Thyroid gland (tissue), 4 donors: ENCODE data around the gene ANKRD6.

Experiments used
- POLR2A ChIP-seq, 2 donors: fragments of 450-650 bp; IDR thresholded peaks; one replicate each; pipeline ENCODE4 v1.6.1; 2017; ENCODE audit warnings: antibody characterized with exemption in 2 of 2, mild to moderate bottlenecking in 2 of 2, moderate library complexity in 1 of 2
- TF ChIP-seq, protein P1 (sequence below), 6 experiments: fragments of 200-600 bp in 3 of 6; fragments of 450-650 bp in 3 of 6; sonication (generic) in 3 of 6; IDR thresholded peaks; one replicate each; pipeline ENCODE4 v1.5.1; 2016 to 2019; ENCODE audit warnings: antibody characterized with exemption in 6 of 6, mild to moderate bottlenecking in 2 of 6, inconsistent platforms in 1 of 6, moderate library complexity in 1 of 6

GRCh38 chr6:89583559-89583958, 150.6 kb downstream of the ANKRD6 start:
- TF ChIP-seq, protein P1, sequence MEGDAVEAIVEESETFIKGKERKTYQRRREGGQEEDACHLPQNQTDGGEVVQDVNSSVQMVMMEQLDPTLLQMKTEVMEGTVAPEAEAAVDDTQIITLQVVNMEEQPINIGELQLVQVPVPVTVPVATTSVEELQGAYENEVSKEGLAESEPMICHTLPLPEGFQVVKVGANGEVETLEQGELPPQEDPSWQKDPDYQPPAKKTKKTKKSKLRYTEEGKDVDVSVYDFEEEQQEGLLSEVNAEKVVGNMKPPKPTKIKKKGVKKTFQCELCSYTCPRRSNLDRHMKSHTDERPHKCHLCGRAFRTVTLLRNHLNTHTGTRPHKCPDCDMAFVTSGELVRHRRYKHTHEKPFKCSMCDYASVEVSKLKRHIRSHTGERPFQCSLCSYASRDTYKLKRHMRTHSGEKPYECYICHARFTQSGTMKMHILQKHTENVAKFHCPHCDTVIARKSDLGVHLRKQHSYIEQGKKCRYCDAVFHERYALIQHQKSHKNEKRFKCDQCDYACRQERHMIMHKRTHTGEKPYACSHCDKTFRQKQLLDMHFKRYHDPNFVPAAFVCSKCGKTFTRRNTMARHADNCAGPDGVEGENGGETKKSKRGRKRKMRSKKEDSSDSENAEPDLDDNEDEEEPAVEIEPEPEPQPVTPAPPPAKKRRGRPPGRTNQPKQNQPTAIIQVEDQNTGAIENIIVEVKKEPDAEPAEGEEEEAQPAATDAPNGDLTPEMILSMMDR (IDR thresholded peaks at IDR 0.05): no peak
- no peak for TF ChIP-seq POLR2A (IDR thresholded peaks at IDR 0.05)
